Measurements from ENCODE around the gene PDE2A. TPM values are rescaled to one million over a fixed set of nuclear protein-coding genes. Genes with fewer than 3 reads are reported as not detected.

Gene PDE2A
- total and polyA plus RNA-seq, 2 of the 4 experiments (the other 2 are of a cell fraction): 0.02 TPM; not detected in 1

GRCh38 chr11:72582206-72583176 is 91.7 kb downstream of the PDE2A start:
- no peak overlapping the region for H2BK15ac ChIP-seq (ENCODE audit: low read depth, low read length)
- H2AFZ ChIP-seq (replicated peaks; ENCODE audit: low read length, poor library complexity): no peak overlapping the region
- CTCF ChIA-PET: no interaction called here
- TF ChIP-seq USF2 (IDR thresholded peaks at IDR 0.05; ENCODE audit: low read depth, low read length): no peak
- peaks cover 2% of the 10 kb centered on the region; the same call in 1 of the 2 replicates for H4K20me1 ChIP-seq (ENCODE audit: insufficient read depth, low read length)
- H4K91ac ChIP-seq (ENCODE audit: insufficient read depth, low read depth, low read length): no peak overlapping the region
- H2BK20ac ChIP-seq (ENCODE audit: low read depth, low read length): no peak overlapping the region
- POLR2A ChIA-PET (ENCODE audit: unreplicated experiment): no interaction called here
- dilution Hi-C loops (cut with HindIII; ENCODE audit: low sequenced_read_pairs, unreplicated experiment) (no loop called here), intact Hi-C loops (cut with micrococcal nuclease) (no loop called here), in situ Hi-C loops (cut with MboI; ENCODE audit: low sequenced_read_pairs) (loop anchor here (10.0 kb wide), 1 partner anchor 62 kb away; no protein-coding TSS in a partner anchor)
- no peaks in the 10 kb centered on the region for H3K9me1 ChIP-seq (ENCODE audit: insufficient read depth, low read length)
- no peak overlapping the region for H2AK5ac ChIP-seq (ENCODE audit: low read depth, low read length)
- H3K9me3 ChIP-seq (ENCODE audit: control insufficient read depth, insufficient read depth, low read length): peaks cover 7% of the 10 kb centered on the region; the same call in 1 of the 2 replicates
- H4K8ac ChIP-seq (ENCODE audit: low read depth in 2 of 2, low read length in 2 of 2): no peak overlapping the region
- ATAC-seq (ENCODE audit: low read depth) (no peak), DNase-seq (no peak)
- no peak overlapping the region for H3K4ac ChIP-seq (ENCODE audit: low read depth, low read length)
- no peaks in the 10 kb centered on the region; the same call in 1 of the 2 replicates for H3K4me1 ChIP-seq (ENCODE audit: control insufficient read depth, insufficient read depth, low read length)
- WGBS, 2 experiments (ENCODE audit: extremely low coverage in 2 of 2, insufficient read length in 1 of 2): 81% methylated on average over 7 of the region's 14 CpGs; no CpG with 5 or more reads in 1 of the 2 experiments
- H3K4me3 ChIP-seq (ENCODE audit: insufficient read depth, low read depth, low read length): no peak overlapping the region
- H3K4me2 ChIP-seq (ENCODE audit: low read depth, low read length): no peak overlapping the region
- H2AK9ac ChIP-seq (replicated peaks; ENCODE audit: low read depth, low read length, poor library complexity): no peak overlapping the region
- H3K79me1 ChIP-seq (ENCODE audit: low read depth in 1 of 2, low read length in 2 of 2): no peaks in the 10 kb centered on the region
- no peak overlapping the region for H3K14ac ChIP-seq (replicated peaks; ENCODE audit: low read depth, low read length)
- no TSS peak for BruUV-seq (replicated peaks)
- no peak overlapping the region for H2BK5ac ChIP-seq (ENCODE audit: low read depth, low read length, poor library complexity, severe bottlenecking)
- no peak overlapping the region for H2BK120ac ChIP-seq (ENCODE audit: low read depth, low read length)
- no peak overlapping the region for H3K23ac ChIP-seq (ENCODE audit: low read depth, low read length)
- no peak overlapping the region for H4K5ac ChIP-seq (ENCODE audit: low read depth, low read length)
- H3K18ac ChIP-seq (ENCODE audit: low read depth, low read length): no peak overlapping the region
- no peak overlapping the region for H3K56ac ChIP-seq (ENCODE audit: extremely low read depth, insufficient read depth, low read length)
- peaks cover 82% of the 10 kb centered on the region for H3K27me3 ChIP-seq (ENCODE audit: control insufficient read depth, insufficient read depth, low read length)
- no peak overlapping the region for H3K9ac ChIP-seq (ENCODE audit: low read depth, low read length)
- H3K27ac ChIP-seq (ENCODE audit: insufficient read depth, low read length): no peak overlapping the region
- no peaks in the 10 kb centered on the region for H3K36me3 ChIP-seq (ENCODE audit: control insufficient read depth, insufficient read depth, low read length)

All from IMR-90 (cell line).